ENCODE data around the gene RPS17.

GRCh38 chr15:82533801-82534200, 6.5 kb downstream of the RPS17 start:
- TF ChIP-seq CTCF (IDR thresholded peaks at IDR 0.05): no peak
- TF ChIP-seq EZH2phosphoT487 (IDR thresholded peaks at IDR 0.05): no peak
